HG03135 (cell line): ENCODE measurements around the gene FAM210A.
A peak's percentile ranks its signal among the peaks of the same experiment; 100 is the strongest.

ENCODE experiments used
- ATAC-seq: cut with Tn5 transposase; IDR thresholded peaks from one replicate; pipeline ENCODE4 v1.9.1; 2021; ENCODE audit warnings: mild to moderate bottlenecking, moderate library complexity; ENCODE audit not compliant: unreplicated experiment

Gene FAM210A

GRCh38 chr18:13647761-13648160 lies 78.6 kb downstream of the FAM210A start:
- no peak for ATAC-seq

DNA sequence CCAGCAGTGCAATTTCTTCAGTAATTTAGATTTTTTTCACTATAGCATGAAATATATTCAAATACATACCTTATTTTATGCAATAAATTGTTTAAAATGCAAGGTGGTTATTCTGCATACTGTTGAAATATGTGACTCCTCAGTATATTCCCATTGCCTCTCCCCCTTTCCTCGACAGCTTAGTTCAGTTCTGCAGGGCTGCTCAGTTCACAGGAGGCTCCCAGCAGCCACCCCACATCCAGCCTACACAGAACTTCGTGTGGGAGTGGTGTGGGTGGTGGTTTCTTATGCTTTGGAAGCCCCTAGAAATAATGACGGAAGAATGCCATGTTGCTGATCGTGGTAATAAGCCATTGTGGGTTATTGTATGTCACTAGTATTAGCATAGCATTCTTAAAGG lies 79.7 kb downstream of the FAM210A start:
- no peak for ATAC-seq

- ATAC-seq = no peak
Observed at GRCh38 chr18:13645093-13645492, 81.3 kb downstream of the FAM210A start.

DNA sequence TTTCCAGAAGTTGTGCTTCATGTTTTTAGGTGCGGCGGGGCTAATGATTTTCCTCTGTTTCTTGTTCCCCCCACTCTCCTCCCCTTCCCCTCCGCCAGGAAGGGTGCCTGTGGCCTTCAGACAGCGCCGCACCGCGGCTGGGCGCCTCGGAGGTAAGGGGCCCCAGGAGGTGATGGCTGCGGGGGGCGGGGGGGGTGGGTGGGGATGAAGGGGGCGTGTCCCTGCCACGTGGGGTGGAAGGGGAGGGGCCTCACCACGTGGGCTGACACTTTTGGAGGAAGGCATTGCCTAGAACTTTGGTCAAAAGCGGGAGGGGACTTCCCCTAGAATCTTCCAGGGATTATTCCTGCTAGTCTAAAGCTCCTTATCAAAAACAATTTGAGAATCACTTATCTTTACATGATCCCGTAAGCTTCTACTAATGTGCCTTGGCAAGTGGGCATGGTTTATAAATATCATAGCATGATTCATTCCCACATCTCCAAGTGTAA lies 83.1 kb downstream of the FAM210A start:
- ATAC-seq = no peak

GRCh38 chr18:13642440-13642827 lies 83.9 kb downstream of the FAM210A start:
- ATAC-seq = no peak

- no peak for ATAC-seq
Observed at GRCh38 chr18:13641551-13642439, 84.6 kb downstream of the FAM210A start.

DNA sequence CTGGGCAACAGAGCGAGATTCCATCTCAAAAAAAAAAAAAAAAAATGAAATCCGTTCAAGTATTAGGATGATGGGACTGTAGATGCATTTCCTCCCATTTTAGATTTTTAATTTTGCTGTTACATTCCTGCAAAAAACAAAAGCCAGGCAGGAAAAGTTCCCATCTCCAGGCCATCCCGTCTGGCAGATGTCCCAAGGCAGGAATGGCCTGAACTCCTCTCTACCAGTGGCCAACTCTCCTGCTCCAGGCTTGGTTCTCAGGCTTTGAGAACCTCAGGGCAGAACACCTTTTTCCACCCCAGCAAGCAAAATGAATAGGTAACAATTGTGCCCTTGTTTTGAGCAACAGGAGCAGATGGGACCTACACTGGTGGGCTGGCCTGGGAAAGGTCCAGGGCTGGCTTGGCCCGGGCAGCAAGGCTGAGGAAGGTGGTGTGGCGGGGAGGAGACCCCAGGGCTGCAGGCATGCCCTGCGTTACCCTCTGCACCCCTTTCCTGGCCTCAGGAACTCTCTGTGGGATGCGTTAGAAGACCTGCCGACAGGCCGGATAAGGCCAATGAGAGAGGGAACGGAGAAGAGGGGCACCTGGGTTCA lies 86.0 kb downstream of the FAM210A start:
- no peak for ATAC-seq

DNA sequence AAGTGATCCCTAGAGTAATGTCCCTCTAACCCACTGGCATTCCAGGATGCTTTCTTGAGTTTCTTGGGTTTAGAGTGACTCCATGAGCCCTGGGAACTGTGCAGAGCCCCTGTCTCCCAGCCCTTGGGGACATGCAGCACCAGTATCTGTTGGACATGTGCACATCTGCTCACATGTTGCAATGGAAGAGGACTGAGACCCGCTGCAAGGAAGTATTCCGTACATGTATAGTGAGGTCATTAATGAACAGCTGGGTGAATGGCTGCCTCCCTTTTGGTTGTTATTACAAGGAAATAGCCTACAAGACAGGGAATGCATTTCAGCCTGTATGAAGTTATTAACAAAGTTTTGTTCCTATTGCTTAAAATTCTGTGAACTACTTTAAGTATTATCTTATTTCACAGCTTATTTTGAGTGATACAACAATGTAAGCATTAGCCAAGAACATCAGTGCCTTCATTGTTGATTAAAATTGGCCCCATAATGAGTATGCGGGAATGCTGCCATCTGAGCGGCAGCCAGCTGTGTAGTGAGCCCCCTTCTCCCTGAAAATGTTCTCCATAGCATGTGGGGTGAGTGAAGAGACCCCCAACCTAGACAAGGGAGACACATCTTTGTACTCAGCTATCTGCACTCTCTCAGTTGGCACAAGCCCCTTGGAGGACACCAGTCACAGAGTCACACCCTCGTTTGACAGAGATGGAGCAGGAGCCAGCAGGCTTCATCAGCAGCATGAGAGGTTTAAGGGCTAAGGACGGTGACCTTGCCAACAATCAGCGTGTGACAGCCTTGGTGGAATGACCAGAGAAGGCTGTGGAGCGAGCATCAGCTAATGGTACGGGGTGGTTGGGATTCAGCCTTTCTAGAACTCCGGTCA lies 87.4 kb downstream of the FAM210A start:
- ATAC-seq = no peak

- no peak for ATAC-seq
Observed at GRCh38 chr18:13635046-13635445, 91.3 kb downstream of the FAM210A start.

DNA sequence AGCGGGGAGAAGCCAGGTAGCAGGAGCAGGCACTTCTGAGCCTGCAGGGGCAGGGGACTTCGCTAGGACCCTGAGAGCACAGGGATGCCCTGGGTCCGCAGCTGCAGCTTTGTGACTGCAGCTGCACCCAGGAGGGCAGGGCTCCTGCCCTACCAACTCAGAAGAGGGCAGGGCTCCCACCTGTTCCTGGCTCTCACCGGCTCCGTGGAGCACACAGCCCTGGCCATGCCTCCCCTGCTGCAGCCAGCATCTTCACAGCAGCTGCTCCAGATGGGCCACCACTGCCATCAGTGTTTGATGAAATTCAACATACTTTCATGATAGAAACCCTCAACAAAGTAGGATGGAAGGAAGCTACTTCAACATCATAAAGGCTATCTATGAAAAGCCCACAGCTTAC lies 92.7 kb downstream of the FAM210A start:
- ATAC-seq = no peak

DNA sequence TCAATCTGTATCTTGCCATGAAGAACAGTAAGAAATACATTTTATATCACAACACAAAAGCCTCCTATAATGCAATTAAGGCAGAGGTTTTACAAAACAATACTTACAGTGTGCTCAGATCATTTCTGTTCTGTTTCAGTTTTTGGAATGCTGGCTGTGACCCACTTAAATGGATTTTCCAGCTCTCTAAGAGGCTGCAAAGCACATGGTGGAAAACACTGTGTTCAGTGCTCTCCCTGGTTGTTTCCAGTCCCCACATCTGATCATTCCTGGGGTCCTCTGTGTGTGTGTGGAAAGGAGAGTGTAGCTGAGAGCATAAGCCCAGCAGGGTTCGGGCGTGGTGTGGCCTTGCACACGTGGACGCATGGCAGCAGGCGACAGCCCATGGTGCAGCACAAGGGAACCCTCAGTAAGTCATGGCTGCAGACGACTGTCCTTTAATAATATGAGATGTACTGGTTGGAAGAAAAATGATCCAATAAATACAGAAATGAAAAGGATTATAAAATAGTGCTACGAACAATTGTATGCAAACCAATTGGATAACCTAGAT lies 95.6 kb downstream of the FAM210A start:
- no peak for ATAC-seq

- peak; percentile 47 for ATAC-seq
Observed at GRCh38 chr18:13629841-13630715, 96.3 kb downstream of the FAM210A start.

DNA sequence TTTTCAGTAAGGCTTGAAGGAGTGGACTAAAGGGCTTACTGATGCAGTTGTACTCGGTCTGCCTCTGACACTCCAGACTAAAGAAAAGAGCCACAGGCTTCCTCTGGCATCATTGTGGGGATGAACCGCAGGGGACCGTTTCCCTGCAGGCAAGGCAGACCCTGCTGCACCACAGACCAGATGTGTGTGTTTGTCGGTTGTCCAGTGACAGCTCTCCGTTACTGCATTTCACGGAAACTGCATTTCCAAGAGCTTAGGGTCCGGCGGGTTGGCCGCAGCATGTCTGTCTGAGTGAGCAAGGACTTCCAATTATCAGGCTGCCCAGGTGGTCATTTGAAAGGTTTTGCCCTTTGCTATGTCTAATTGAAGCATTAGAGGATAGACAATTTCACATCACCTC lies 98.1 kb downstream of the FAM210A start:
- no peak for ATAC-seq

DNA sequence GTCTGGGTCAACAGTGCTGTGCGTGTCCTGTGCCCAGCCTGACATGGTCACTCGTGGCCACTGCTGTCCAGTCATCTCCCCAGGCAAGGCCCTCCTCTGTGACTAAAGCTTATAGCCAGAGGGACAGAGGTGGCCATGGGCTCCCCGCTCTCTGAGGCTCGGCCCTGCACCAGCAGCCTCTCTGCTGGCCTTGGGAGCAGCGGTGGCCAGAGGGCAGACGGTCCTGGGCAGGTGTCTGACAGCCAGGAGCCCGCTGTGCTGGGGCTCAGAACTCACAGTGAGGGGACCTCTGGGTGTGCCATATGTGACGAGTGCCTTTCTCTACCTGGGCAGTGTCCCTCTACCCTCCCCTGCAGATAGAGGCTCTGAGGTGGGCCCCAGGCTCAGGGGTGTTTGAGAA lies 98.7 kb downstream of the FAM210A start:
- no peak for ATAC-seq

DNA sequence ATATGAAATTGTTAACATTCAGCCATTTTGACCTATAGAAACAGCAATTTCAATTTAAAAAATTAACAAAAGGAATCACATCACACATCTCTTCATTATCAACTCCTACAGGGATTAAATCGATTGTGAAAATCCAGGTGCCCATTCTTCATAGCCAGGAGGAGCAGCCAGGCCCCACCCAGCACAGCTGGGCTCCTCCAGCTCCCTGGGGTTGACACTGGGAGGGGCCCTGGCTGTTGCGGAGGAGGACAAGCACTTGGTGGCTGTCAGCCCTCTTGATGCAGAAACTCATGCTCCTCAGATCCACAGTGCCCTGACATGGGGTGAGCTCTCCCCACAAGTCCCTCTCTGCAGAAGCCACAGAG lies 99.8 kb downstream of the FAM210A start:
- no peak for ATAC-seq

GRCh38 chr18:13625843-13626543 lies 100.4 kb downstream of the FAM210A start:
- no peak for ATAC-seq

DNA sequence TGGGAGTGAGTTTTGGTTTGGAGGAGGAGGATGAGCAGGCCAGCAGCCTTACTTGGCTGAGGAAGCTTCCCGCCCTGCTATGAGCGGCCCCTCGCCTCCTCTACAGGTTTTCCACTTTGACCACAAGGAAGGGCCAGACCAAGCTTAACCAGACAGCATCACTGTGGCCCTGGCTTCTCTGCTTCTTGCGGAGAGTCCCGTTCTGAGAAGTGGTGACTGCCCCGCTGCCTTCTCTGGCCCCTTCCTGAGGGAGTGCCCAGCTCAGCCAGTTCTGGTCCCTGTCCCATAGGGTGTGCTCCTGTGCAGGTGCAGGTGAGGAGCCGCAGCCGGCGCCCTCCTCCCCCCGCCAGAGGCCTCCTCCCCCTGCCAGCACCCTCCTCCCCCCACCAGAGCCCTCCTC lies 101.0 kb downstream of the FAM210A start:
- no peak for ATAC-seq

GRCh38 chr18:13624563-13625237 lies 101.7 kb downstream of the FAM210A start:
- ATAC-seq = no peak

DNA sequence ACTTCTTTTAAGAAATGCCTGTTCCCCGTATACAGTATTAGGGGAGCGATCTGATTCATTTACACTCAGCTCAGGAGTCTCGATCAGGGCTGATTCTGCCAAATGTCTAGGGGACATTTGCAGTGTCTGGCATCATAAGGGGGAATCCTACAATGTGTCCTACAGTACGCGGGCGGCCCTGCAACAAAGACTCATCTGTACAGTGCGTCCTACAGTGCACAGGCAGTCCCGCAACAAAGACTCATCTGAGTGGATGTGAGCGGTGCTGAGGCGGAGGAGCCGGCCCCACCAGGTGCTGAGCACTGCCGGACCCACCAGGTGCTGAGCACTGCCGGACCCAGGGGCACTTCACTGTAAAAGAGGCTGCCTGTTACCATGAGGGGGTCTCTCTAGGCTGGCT lies 102.5 kb downstream of the FAM210A start:
- no peak for ATAC-seq
